NOMO-1 treated with dmso at 0.1 percent for 144 hours (cell line): ENCODE data around the gene USP17L25.
"Not testable (repeated sequence)": the region's sequence is repeated elsewhere in the genome, so short reads cannot be mapped to it uniquely, and the experiment has no call there.

Experiments
- DNase-seq: peaks from one replicate; lab custom pipeline; 2025; ENCODE audit not compliant: unreplicated experiment; lab: John Stamatoyannopoulos, UW

Gene USP17L25, protein sequence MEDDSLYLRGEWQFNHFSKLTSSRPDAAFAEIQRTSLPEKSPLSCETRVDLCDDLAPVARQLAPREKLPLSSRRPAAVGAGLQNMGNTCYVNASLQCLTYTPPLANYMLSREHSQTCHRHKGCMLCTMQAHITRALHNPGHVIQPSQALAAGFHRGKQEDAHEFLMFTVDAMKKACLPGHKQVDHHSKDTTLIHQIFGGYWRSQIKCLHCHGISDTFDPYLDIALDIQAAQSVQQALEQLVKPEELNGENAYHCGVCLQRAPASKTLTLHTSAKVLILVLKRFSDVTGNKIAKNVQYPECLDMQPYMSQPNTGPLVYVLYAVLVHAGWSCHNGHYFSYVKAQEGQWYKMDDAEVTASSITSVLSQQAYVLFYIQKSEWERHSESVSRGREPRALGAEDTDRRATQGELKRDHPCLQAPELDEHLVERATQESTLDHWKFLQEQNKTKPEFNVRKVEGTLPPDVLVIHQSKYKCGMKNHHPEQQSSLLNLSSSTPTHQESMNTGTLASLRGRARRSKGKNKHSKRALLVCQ

DNA sequence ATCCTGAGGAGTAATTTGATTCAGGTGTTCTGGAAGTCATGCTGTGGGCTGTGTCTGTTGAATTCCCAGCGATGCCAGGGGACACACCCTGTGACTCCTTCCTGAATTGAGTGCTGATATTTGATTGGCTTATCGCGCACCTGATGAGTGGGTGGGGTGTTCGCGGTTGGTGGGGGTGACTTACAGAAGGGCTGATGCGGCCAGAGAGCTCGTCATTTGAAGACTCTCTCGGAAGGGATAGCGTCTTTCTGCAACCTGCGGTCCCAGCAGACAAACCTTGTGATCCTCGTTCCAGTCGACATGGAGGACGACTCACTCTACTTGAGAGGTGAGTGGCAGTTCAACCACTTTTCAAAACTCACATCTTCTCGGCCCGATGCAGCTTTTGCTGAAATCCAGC lies at the start of gene USP17L25:
Gene USP17L25 (plus strand): TSS at position 301 of the 400 bp plus-strand sequence. CDS start 0 bp downstream, at position 301.
- not testable (repeated sequence) for DNase-seq

DNA sequence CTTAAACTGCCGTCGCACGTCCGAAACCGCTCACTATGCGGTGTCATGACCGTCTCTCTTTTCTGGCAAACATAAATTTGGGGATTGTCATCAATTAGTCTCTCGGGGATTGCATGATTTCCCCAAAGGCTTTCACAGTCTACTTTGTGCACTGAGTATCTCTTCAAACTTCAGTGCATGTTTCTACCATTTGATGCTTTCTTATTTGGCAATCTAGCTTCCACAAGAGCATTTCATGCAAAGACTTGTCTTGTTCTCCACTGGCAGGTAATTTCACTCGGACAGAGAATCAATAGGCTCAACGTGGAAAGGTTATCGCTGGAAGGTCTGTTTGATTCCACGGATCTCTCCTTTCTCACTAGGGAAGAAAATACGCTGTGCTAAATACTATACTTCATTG lies 5.5 kb upstream of the USP17L25 start:
- not testable (repeated sequence) for DNase-seq

- DNase-seq, result not testable (repeated sequence)
Measured at GRCh38 chr4:9324865-9325264, 4.8 kb upstream of the USP17L25 start, which contains the start of gene USP17L24. Gene USP17L24, plus strand, starts transcription at chr4:9325165. Its CDS starts 0 bp downstream, at chr4:9325165.

GRCh38 chr4:9334358-9334757 lies 4.6 kb downstream of the USP17L25 start, which contains the start of gene USP17L26:
Gene USP17L26, plus strand, starts transcription at chr4:9334658. Its CDS starts 0 bp downstream, at chr4:9334658.
- DNase-seq, result not testable (repeated sequence)

- DNase-seq, result not testable (repeated sequence)
Measured at GRCh38 chr4:9339103-9339502, 9.4 kb downstream of the USP17L25 start, which contains the start of gene USP17L5. Gene USP17L5, plus strand, starts transcription at chr4:9339403. Its CDS starts 0 bp downstream, at chr4:9339403.

DNA sequence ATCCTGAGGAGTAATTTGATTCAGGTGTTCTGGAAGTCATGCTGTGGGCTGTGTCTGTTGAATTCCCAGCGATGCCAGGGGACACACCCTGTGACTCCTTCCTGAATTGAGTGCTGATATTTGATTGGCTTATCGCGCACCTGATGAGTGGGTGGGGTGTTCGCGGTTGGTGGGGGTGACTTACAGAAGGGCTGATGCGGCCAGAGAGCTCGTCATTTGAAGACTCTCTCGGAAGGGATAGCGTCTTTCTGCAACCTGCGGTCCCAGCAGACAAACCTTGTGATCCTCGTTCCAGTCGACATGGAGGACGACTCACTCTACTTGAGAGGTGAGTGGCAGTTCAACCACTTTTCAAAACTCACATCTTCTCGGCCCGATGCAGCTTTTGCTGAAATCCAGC lies 14.1 kb downstream of the USP17L25 start, which contains the start of gene USP17L27:
Gene USP17L27 (plus strand): TSS at position 301 of the 400 bp plus-strand sequence. CDS start 0 bp downstream, at position 301.
- DNase-seq, result not testable (repeated sequence)

GRCh38 chr4:9348593-9348992 lies 18.9 kb downstream of the USP17L25 start, which contains the start of gene USP17L28:
Gene USP17L28, plus strand, starts transcription at chr4:9348893. Its CDS starts 0 bp downstream, at chr4:9348893.
- DNase-seq, result not testable (repeated sequence)

DNA sequence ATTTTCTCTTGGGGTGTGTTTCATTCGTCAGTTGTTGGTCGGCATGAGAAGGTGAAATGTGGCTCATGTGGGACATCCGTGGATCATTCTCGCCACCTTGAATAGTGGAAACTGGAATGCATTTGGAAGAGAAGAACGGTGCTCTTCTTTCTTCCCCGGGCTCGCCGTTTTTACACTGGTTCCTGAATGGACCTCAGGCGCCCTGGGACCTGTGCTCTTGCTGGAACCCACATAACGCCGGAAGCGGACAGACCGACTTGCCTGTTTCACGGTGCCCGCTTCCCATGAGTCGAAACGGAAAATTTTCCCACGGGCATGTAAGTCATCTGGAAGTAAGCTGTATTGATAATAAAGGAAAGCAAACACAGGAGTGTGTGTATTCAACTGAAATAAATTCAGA lies 21.2 kb downstream of the USP17L25 start:
- DNase-seq, result not testable (repeated sequence)

GRCh38 chr4:9353338-9353737 lies 23.6 kb downstream of the USP17L25 start, which contains the start of gene USP17L29:
Gene USP17L29, plus strand, starts transcription at chr4:9353638. Its CDS starts 0 bp downstream, at chr4:9353638.
- DNase-seq, result not testable (repeated sequence)

DNA sequence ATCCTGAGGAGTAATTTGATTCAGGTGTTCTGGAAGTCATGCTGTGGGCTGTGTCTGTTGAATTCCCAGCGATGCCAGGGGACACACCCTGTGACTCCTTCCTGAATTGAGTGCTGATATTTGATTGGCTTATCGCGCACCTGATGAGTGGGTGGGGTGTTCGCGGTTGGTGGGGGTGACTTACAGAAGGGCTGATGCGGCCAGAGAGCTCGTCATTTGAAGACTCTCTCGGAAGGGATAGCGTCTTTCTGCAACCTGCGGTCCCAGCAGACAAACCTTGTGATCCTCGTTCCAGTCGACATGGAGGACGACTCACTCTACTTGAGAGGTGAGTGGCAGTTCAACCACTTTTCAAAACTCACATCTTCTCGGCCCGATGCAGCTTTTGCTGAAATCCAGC lies 33.1 kb downstream of the USP17L25 start, which contains the start of gene USP17L30:
Gene USP17L30 (plus strand): TSS at position 301 of the 400 bp plus-strand sequence. CDS start 0 bp downstream, at position 301.
- not testable (repeated sequence) for DNase-seq

- DNase-seq, result not testable (repeated sequence)
Measured at GRCh38 chr4:9379881-9380280, 50.2 kb downstream of the USP17L25 start.
